Fibroblast of the conjunctiva (primary cell): ENCODE results near the gene BCKDHB.
A peak's percentile ranks its signal among the peaks of the same experiment; 100 is the strongest.

Source experiments
- DNase-seq: peaks from one replicate; pipeline ENCODE4 v3.0.0-alpha.2; 2010; ENCODE audit warnings: low read depth

Gene BCKDHB

GRCh38 chr6:80331974-80332373, 225.5 kb downstream of the BCKDHB start:
- no peak for DNase-seq

- no peak for DNase-seq
These were observed 226.9 kb downstream of the BCKDHB start for GRCh38 chr6:80333342-80333741.

DNA sequence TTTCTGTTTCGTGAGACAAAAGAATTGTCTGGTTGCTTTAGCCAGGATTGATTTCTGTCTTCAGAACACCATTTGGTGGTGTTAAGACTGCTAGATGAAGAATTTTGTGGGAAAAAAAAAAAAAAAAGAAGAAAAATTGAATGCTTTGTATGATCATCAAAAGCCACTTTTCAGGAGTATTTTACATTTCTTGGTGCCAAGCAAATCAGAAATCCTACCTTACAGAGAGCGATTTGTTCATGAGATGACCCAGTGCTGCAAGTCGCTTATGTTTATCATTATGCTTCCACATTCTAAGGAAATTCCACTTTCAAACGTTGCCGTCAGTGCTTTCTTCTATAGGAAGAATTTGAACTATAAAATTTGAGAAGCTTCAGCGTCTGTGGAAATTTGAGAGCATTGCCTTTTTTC, 228.7 kb downstream of the BCKDHB start:
- no peak for DNase-seq

DNA sequence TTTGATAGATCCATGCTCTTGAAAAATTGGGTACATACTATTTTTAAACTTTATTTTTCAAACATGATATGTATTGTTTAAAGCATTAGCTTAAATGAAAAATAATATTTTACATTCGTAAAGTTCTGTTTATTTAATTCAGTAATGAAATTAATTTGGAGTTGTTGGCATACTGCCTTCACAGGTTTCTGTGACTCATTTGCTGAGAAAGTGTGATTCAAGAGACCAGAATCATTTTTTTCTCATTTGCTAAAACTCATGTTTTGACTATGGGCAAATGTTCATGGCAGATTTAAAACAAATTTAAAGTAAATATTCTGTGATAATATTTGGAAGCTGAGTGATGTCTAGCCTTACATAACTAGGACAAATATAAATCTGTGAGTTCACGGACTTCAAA, 230.4 kb downstream of the BCKDHB start:
- DNase-seq = no peak

GRCh38 chr6:80338201-80338836, 231.8 kb downstream of the BCKDHB start:
- peak; percentile 63 for DNase-seq

- no peak for DNase-seq
These were observed 232.9 kb downstream of the BCKDHB start for GRCh38 chr6:80339421-80339820.

DNA sequence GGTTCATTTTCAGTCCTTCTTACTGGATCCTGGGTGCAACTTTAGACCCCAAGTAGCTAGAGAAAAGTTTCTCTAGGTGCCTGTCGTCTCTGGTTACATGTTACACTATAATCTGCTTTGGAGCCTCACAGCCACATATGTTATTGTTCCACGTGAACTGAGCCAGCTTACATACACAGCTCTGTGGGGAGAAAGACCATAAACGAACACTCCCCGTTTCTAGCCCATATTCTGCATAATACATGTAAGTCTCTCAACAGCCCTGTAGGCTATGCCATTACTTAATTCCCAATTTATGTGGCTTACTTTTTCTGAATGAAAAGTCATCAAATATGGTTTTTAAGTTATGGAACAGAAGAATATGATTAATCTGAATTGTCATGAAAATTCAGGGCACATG, 233.8 kb downstream of the BCKDHB start:
- DNase-seq = no peak

DNA sequence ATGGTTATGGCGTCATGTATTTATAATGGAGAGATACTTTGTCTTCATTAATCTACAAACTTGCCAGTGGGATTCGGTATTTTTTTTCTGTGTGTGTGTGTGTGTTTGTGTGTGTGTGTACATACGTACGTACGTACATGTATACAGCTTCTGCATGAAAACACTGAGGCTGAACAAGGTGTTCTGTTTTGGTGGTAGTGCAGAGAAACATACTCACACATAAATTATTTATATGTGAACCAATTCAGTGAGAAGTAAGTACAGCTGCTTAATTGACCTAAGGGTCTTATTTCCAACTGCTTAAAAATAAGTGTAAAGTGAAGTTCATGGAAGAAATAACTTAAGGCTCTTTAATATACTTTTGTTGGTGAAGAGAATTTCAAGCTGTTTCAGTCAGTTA, 234.2 kb downstream of the BCKDHB start:
- DNase-seq = no peak

DNA sequence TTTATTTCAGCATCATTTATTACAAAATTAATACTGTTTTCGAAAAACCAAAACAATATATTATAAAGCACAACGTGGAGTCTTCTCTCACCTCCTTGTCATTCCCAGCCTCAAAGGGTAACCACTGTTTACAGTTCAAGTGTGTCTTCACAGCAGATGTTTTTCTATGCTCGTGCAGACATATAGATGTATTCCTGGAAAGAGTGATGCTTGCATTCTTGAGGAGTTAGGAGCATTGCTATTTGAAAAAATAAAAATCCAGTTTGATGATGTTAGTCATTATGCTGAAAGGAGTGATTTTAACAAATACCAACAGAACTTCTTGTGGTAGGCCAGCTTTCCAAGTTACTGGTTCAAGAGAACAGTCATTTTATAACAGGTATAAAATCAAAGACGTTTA, 234.9 kb downstream of the BCKDHB start:
- peak; percentile 30 for DNase-seq

DNA sequence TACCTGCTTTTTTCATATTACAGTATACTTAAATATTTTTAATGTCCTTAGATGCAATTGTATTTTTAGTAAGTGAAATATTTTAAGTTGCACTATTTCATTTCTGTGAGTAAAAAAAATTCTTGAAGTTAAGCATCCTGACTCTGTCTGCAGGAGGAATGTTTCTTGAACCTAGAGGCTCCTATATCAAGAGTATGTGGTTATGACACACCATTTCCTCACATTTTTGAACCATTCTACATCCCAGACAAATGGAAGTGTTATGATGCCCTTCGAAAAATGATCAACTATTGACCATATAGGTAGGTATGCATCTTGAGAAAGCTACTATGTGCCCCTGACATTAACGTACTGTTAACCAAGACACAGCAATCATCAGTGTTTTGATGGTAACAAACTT, 237.0 kb downstream of the BCKDHB start:
- DNase-seq = no peak

DNA sequence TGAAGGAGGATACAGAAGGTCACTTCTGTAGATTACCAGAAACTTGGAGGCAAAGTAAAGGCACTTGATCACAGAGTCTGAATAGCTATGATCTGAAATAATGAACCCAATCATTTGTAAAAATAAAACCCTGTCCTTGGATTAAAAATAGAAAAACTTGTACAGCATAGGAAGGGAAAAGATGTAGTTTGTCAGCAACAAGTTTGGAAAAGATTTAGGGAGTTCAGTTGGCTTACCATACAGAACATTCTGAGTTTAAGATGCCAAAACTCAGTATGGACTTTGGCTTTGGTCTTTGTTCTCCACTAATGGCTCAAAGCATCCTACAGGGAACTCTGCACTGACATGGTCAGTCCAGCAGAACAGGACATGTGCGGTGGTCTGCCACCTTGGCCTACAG, 240.6 kb downstream of the BCKDHB start:
- DNase-seq = no peak

GRCh38 chr6:80348263-80348662, 241.8 kb downstream of the BCKDHB start:
- DNase-seq = no peak

DNA sequence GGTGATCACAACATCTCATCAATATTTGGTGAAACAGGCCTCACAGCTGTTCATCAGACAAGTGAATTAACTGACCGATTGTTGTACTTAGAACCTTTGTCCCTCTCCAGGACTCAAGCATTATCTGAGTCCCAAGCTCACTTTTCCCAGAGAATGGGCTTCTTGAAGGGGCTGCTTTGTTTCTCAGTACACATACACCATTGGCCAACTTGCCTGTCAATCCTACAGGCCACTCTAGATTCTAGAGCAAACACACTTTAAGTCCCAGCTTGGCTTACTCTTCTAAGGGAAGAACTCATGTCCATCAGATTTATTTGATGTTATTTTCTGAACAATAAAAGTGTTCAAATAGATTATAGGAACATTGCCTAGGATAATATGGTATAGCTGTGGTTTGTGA, 249.5 kb downstream of the BCKDHB start:
- DNase-seq = no peak

- no peak for DNase-seq
These were observed 250.1 kb downstream of the BCKDHB start for GRCh38 chr6:80356545-80356944.

DNA sequence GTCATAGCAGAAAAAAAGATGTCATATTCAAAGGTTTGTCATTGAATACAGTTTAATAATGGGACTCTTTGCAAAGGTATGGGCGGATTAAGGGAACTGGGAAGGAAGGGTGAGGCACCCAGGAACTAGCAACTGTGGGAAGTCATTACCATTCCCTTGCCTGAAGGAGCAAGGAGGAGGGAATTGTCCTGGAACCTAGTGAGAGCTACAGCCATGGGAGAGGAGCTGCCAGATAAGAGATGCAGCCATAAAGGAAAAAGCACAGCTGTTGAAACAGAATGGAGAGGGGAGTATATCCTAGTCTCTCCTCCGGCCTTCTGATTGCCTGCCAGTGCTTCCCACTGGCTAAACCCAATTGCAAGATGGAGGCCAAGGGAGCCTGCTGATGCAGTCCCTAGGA, 250.6 kb downstream of the BCKDHB start:
- no peak for DNase-seq

DNA sequence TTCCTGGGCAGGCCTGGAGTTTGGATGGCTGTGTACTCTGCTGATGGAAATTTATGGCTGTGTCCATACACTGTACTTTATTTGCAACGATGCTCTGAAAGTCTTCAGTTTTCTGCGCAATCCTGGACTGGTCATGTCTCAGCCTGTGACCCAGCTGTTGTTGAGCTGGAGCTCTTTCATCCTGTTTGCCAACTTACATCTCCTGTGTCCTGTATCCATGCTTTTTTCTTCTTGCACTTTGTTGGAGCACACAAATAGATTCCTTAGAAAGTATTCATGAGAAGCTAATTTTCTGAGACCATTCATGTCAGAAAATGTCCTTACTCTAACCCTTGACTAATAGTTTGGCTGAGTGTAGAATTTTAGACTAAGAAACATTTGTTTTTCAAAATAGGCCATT, 251.2 kb downstream of the BCKDHB start:
- no peak for DNase-seq

DNA sequence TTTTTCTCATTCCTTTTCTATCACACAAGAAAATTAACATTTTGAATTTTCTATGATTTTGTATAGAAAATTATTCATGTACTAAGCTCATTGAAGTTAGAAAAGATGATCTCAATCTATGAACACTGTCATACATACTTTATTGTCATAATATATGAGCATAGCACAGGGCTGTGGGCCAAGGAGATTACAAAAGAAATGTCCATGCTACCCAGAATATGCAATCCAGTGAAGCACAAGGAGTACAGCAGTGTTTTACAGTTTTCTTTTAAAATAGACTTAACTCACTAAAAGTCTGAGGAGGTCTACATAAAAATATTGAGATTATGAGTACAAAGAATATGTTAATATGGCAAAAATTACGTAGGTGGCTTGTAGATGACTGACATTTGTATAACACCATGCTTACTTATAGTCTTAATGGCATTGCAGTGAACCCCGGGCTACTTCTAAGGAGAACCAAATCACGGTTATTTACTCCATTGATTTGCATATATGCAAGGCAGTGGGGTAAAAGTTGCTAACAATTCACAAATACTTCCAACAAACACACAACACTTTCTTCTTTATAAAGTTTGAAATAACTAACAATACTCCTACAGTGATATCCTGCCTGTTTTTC, 257.1 kb downstream of the BCKDHB start:
- no peak for DNase-seq

GRCh38 chr6:80364149-80364548, 257.7 kb downstream of the BCKDHB start:
- no peak for DNase-seq

- DNase-seq = no peak
These were observed 259.6 kb downstream of the BCKDHB start for GRCh38 chr6:80366051-80366450.

DNA sequence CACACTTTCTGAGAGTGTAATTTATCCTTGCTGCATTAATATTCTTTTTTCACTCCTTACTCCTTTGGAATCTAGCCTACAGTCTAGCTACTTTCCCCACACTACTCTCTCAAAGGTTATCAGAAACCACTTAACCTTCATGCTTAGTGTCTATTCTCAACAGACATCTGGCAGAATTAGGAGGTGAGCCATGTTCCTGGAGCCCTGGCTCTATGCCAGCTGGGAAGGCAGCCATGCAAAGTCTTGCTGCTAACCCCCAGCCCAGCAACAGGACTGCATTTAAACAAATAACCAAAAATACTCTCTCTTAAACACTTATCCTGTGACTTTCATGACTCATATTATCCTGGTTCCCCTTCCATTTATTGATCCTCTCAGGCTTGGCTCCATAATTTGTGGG, 260.2 kb downstream of the BCKDHB start:
- DNase-seq = peak; percentile 20

- DNase-seq = no peak
These were observed 269.9 kb downstream of the BCKDHB start for GRCh38 chr6:80376411-80376810.

GRCh38 chr6:80380566-80380965, 274.1 kb downstream of the BCKDHB start:
- DNase-seq = no peak

DNA sequence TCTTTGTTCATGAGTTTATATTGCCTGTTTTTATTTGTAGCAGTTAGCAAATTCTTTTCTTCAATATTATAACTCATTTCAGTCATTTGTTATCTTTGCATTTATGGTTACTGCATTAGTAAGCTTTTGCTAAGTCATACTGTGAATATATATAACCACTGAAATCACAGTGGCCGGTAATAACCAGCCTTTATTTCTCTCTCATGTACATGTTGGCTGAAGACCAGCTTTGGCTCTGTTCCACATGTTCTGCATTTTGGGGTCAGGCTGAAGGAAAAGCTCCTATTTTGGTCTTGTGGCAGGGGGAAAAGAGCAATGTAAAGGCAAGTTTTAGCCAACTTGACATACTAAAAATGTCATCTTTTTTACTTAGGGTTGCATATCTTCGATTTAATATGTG, 276.3 kb downstream of the BCKDHB start:
- DNase-seq = no peak

DNA sequence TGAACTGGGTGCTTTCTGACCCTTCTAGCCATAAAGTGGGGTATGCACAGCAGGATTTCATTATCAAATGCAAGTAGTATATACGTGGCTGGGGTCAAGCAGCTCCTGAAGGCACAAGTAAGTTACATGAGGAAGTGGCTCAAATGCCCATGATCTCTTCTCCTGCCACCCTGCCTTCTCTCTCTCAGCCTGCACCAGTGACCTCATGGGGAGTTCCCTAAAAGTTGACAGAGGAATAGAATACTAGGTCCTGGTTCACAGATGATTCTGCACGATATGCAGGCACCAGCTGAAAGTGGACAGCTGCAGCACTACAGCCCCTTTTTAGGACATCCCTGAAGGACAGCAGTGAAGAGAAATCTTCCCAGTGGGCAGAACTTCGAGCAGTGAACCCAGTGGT, 282.0 kb downstream of the BCKDHB start:
- DNase-seq = no peak
